LNCAP (cell line): ENCODE data around the gene OLFML2A.

ENCODE experiments used
- TF ChIP-seq, protein P1 (sequence below): fragments of 450-650 bp; IDR thresholded peaks from 2 replicates; pipeline ENCODE4 v1.5.1; 2017; ENCODE audit warnings: mild to moderate bottlenecking

The OLFML2A gene

DNA sequence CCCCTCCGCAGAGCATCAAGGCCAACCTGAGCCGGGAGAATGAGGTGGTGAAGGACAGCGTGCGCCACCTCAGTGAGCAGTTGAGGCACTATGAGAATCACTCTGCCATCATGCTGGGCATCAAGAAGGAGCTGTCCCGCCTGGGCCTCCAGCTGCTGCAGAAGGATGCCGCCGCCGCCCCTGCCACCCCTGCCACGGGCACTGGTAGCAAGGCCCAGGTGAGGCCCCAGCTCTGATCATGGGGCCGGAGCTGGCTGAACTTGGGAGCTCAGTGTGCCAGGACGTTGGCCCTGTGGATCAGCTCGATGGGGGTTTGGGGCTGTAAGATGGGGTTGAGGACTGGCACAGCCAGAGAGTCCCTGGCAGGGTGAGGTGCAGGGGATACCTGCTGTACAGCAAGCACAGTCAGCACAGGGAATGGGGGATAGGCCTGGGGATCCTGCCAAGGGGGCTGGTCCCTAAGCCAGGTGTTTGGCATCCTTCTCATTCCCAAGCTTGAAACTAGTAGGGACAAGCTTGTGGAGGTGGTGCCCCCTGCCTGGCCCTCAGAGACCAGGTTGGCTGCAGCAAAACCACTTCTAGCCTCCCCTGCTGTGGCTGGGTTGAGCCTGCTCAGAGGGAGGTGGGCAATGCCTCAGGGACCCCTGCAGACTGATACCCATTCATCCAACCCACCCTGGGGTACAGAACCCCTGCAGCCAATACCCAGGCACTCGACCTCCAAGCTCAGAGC, 22.5 kb downstream of the OLFML2A start:
- TF ChIP-seq, protein P1, sequence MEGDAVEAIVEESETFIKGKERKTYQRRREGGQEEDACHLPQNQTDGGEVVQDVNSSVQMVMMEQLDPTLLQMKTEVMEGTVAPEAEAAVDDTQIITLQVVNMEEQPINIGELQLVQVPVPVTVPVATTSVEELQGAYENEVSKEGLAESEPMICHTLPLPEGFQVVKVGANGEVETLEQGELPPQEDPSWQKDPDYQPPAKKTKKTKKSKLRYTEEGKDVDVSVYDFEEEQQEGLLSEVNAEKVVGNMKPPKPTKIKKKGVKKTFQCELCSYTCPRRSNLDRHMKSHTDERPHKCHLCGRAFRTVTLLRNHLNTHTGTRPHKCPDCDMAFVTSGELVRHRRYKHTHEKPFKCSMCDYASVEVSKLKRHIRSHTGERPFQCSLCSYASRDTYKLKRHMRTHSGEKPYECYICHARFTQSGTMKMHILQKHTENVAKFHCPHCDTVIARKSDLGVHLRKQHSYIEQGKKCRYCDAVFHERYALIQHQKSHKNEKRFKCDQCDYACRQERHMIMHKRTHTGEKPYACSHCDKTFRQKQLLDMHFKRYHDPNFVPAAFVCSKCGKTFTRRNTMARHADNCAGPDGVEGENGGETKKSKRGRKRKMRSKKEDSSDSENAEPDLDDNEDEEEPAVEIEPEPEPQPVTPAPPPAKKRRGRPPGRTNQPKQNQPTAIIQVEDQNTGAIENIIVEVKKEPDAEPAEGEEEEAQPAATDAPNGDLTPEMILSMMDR: no peak

DNA sequence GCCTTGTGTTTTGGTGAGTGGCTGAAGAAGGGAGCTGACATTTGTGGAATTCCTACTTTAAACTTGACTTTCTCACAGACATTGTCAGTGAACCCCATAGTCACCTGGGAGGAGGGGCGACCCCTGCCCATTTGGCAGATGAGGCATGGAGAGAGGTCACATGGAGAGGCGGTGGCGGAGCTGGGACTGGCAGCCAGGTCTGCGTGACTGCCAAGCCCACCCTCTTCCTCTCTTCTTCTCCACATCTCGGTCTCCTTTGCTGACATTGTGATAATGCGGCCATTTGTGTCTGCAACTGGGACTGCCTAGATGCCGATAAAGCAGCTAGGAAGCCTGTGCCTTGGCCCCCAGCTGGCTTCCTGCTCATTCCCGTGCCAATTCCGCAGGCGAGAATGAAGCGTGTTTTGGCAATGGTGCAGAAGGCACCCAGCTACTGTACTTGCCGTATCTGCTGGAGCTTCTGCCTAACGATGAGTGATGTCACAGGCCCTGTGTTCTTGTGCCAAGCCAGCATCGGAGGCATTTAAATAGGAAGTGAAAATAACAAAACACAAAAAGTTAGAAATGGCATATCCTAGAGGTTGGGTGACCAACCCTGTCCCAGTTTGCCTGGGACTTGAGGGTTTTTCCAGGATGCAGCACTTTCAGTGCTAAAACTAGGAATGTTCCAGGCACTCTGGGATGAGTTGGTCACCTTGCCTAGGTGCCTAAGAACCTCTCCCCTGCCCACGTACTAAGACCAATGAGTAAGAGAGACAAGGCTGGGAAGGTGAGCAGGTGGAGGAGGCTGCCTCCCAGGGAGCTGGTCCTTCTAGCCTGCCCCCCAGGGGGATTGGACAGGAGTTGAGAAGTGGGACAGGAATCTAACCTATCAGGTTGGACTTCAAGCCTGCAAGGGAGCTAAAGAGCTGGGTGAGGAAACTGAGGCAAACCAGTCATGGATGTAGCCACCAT, 23.6 kb downstream of the OLFML2A start:
- TF ChIP-seq, protein P1: no peak

DNA sequence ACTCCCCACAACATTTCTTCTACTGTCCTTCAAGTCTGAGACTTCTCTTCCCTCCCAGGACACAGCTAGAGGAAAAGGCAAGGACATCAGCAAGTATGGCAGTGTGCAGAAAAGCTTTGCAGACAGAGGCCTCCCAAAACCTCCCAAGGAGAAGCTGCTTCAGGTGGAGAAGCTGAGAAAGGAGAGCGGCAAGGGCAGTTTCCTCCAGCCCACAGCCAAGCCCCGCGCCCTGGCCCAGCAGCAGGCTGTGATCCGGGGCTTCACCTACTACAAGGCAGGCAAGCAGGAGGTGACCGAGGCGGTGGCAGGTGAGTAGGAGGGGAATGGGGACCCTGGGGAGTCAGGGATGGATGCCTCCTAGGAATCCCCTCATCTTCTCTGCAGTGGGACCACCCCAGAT, 24.4 kb downstream of the OLFML2A start:
- TF ChIP-seq, protein P1: no peak

DNA sequence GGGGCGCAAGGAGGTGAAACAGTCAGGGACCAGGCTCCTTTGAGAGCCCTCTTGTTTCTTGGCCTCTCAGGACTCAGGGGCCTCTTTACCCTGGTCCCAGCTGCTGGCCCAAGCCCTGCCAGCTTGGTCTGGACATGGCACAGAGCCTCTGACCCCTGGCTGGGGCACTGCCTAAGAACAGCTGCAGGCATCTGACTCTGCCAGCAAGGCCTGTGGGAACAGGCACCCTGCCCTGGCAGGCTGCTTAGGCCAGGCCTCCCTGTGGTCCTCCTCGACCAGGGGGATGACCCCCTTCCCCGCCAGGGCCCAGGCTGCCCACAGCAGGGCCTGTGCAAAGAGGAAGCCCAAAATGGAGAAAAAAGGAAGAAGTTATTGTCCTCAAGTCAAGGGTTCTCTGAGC, 25.5 kb downstream of the OLFML2A start:
- TF ChIP-seq, protein P1: no peak

DNA sequence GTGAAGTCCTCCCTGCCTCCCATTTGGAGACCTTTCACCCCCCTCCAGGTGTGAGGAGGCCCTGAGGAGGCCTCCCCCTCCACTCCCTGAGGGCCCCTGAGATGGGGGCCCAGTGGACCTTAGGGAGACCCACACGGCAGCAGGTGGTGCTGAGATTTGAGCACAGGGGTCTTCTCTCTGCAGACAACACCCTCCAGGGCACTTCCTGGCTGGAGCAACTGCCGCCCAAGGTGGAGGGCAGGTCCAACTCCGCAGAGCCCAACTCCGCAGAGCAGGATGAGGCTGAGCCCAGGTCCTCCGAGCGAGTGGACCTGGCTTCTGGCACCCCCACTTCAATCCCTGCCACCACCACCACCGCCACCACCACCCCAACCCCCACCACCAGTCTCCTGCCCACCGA, 27.0 kb downstream of the OLFML2A start:
- TF ChIP-seq, protein P1: no peak

DNA sequence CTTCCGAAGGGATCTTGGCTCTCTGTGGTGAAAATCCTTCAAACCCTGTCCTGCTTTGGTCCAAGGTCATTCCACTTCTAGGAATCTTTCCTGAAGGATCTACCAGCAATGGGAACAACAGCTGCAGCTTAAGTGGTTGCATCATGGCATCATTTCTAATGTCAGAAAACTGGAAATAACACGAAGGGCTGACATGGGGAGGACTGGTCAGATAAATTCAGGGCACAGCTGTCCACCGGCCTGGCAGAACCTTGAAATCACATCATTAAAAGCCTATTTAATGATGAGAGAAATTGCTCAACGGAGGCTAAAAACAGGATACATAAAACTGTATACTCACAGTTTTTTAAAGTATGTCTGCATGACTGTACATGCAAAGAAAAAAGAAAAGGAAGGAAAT, 28.3 kb downstream of the OLFML2A start:
- TF ChIP-seq, protein P1: no peak

DNA sequence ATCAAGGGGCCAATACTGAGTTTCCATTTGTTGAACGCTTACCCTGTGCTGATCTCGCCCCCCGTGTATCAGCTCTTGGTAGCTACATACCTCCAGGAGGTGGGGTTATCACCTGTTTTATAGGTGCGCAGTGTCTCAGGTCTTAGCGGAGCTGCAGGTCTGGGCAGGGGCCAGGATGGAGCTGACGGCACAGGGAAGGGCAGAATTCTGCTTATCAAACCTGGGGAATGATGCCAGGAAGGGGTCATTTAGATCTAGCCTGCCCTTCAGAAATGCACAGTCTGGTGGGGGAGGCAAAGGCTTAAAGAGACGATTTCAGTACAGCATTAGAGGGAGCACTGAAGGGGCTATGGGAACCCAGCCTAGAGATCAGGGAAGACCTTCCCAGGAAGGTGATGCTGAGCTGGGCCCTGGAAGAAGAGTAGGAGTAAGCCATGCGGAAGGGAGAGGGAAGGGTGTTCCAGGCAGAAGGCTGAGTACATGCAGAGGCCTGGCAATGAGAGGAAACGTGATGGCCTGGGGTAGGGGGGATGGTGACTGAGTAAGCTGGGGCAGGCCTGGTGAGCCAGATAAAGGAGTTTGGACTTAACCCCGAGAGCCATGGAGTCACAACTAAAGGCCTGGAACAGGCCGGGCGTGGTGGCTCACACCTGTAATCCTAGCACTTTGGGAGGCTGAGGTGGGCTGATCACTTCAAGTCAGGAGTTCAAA, 31.5 kb downstream of the OLFML2A start:
- TF ChIP-seq, protein P1: no peak
